ENCODE results near the gene HTT-AS.

- no peak for TF ChIP-seq POLR2AphosphoS5 (IDR thresholded peaks at IDR 0.05; ENCODE audit: borderline replicate concordance, low read depth, low read length)
- no peak for TF ChIP-seq EZH2 (IDR thresholded peaks at IDR 0.05)
- TF ChIP-seq FOXP2 (optimal IDR thresholded peaks at IDR 0.05; ENCODE audit: control extremely low read depth, extremely low read length, insufficient read depth): no peak
Measured at GRCh38 chr4:3035674-3036073, 38.7 kb downstream of the HTT-AS start.

Measured in SK-N-MC (cell line).